ENCODE results near the gene GPR157.
"Not testable (repeated sequence)": the region's sequence is repeated elsewhere in the genome, so short reads cannot be mapped to it uniquely, and the experiment has no call there.

Gene GPR157

DNA sequence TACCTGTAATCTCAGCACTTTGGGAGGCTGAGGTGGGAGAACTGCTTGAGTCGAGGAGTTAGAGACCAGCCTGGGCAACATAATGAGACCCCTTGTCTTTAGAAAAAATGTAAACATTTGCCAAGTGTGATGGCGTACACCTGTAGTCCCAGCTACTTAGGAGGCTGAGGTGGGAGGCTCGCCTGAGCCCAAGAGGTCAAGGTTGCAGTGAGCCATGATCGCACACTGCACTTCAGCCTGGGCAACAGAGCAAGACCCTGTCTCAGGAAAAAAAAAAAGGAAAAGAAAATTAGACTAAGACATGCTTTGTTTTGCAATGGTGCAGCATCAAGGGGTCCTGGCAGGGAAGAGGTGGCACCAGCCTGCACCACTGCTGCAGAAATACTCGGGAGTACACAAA lies 16.8 kb upstream of the GPR157 start:
- no peak for DNase-seq

DNA sequence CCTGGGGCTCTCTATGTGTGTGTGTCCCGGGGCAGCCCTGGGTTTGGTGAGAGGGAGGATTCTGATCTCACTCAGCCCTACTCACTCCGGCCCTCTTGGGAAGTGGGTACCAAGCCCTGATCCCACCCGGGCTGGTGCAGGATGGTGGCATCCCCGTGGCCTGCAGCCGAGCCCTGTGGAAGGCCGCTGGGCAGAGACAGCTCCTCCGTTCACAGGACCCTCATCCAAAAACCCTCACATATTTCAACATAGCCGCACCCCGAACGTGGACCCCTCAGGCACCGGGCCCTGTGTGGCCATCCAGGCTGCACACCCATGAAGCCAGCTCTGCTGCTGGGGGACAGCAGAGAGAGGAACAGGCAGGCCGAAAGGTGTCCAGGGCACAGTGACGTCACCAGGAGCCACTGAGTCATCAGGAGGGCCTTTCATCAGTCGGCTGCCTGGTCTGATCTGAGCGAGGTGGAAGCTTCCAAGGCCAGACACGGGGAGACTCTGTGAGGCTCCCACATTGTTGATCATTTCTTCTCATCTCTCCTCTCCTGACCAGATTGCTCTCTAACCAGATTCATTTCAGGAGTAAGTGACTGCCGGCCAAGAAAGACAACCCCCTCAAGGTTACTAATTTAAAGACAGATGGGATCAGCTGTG lies 16.2 kb upstream of the GPR157 start:
- DNase-seq: no peak

DNA sequence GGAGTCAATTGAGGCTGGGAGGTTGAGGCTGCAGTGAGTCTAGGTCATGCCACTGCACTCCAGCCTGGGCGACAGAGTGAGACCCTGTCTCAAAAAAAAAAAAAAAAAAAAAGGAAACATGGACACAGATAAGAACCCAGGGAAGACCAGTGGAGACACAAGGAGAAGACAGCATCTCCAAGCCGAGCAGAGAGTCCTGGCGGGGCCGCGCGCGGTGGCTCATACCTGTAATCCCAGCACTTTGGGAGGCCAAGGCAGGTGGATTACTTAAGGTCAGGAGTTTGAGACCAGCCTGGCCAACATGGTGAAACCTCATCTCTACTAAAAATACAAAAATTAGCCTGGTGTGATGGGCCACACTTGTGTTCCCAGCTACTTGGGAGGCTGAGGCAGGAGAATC lies 15.6 kb upstream of the GPR157 start:
- DNase-seq: not testable (repeated sequence)

- no peak for DNase-seq
These were observed 14.3 kb upstream of the GPR157 start for GRCh38 chr1:9143250-9143649.

- no peak for DNase-seq
These were observed 11.0 kb upstream of the GPR157 start for GRCh38 chr1:9139930-9140329.

DNA sequence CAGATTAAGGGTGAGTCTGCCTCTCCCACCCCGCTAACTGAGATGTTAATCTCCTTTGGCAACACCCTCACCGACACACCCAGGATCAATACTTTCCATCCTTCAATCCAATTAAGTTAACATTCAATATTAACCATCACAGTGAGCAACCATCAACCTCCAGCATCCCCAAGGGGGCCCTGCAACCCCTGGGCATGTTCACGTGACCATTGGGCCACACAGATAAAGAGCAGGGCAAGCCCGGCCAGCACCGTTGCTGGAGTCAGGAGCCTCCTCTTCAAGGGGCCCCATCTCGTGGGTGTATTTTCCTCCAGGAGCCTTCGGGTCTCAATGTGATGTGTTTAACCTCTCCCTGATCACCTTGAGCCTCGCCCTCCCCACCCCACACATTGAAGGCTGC lies 8.0 kb upstream of the GPR157 start:
- no peak for DNase-seq

- no peak for DNase-seq
These were observed 6.4 kb upstream of the GPR157 start for GRCh38 chr1:9135073-9135836.

- no peak for DNase-seq
These were observed 5.1 kb upstream of the GPR157 start for GRCh38 chr1:9133870-9134585.

DNA sequence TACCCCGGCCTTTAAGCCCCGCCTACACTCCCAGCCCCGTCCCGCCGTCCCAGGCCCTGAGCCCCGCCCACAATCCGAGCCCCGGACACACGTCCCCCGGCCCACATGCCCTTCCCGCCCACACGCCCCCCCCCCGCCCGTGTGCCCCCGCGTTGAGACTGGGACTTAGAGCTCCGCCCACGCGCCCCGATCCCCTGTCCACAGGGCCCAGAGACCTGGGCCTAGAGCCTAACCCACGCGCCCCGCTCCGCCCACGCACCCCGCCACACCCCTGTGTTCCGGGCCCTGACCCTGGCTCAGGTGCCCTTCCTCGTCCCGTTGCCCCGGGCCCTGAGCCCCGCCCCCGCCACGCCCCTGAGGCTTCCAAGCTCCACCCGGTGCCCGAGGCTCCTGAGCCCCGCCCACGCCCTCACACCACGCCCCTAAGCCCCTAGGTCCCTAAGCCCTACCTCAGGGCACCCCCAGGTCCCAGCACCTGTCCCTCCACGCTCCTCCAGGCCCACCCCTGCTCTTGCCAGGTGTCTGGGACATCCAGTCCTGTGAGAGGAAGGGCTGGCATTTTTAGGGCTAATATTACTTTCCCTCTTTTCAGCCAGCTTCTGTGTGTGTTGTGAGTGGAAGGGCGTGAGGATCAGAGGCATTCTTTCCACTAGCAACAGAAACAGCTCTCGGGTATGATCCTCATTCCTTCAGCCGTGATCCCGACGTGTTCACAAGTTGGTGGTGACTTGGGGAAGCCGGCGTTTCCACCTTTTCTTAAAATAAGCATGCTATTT lies 552 bp upstream of the GPR157 start:
- DNase-seq: peak; percentile 50

DNA sequence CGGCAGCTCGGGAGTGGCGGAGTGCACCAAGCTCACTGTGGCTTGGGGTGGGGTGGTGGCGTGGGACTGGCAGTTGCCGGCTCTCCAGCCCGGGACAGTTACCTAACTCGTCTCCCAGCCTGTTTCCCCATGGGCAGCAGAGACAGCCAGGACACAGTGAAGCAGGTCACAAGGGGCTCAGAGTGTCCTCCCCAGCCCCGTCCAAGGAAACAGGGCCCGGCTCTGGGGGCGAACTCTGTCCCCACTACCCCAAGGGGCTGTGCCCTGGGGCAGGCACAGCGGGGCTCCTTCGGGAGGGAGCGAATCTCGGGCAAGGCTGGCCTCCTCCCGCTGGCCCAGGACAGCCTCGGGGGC lies 759 bp downstream of the GPR157 start:
- DNase-seq: no peak

DNA sequence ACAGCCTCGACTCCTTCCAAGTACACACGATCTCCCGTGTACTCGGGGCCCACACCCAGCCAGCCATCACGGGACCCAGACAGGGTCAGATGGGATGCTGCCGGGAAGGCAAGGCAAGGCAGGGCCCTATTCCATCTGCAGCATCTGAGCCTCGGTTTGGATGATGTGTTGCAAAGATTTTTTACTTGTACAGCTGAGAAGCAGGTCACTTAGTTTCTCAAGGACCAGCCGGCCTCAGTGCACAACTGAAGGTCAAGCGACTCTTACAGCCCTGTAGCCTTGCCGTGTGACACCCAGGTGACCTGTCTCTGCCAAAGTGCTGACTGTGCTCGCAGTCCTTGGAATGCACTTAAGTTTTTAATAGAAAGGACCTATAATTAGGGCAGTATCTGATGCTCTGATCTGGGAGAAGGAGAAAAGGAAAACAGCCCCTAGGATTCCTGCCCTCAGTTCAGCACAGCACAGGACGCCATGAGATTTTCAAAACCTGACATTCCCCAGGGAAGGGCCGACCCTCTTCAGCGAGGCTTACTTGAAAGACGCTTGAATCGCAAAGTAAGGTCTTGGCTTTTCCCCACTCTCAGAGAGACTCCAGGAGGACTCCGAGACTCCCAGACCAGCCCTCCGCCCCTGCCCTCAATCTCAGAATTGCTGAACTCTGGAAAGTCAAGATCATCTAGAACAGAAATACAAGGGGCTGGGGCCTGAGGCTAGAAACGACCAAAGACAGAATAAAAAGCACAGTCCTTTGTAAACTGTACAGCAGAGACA lies 1.3 kb downstream of the GPR157 start:
- DNase-seq: no peak

- no peak for DNase-seq
These were observed 2.4 kb downstream of the GPR157 start for GRCh38 chr1:9126511-9126910.

- DNase-seq: not testable (repeated sequence)
These were observed 3.1 kb downstream of the GPR157 start for GRCh38 chr1:9125847-9126246.

GRCh38 chr1:9125325-9125724 lies 3.6 kb downstream of the GPR157 start:
- DNase-seq: no peak

DNA sequence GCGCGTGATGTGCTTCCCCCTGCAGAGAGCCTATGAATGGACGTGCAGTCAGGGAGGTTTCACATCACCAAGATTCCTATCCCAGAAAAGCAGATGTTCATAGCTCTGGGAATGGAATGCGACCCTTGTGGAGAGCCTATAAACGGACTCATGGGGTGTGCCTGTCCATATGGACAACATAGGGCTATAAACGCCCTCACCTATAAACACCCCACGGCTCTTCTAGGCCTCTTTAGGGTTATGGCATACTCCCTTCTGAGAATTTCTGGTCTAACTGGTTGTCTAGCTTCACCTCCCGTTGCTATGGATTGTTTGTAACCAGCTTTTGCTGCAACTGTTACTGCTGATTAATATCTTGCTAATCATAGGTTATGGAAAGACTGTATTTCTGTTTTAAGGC lies 4.5 kb downstream of the GPR157 start:
- not testable (repeated sequence) for DNase-seq

- DNase-seq: not testable (repeated sequence)
These were observed 5.2 kb downstream of the GPR157 start for GRCh38 chr1:9123665-9124064.

DNA sequence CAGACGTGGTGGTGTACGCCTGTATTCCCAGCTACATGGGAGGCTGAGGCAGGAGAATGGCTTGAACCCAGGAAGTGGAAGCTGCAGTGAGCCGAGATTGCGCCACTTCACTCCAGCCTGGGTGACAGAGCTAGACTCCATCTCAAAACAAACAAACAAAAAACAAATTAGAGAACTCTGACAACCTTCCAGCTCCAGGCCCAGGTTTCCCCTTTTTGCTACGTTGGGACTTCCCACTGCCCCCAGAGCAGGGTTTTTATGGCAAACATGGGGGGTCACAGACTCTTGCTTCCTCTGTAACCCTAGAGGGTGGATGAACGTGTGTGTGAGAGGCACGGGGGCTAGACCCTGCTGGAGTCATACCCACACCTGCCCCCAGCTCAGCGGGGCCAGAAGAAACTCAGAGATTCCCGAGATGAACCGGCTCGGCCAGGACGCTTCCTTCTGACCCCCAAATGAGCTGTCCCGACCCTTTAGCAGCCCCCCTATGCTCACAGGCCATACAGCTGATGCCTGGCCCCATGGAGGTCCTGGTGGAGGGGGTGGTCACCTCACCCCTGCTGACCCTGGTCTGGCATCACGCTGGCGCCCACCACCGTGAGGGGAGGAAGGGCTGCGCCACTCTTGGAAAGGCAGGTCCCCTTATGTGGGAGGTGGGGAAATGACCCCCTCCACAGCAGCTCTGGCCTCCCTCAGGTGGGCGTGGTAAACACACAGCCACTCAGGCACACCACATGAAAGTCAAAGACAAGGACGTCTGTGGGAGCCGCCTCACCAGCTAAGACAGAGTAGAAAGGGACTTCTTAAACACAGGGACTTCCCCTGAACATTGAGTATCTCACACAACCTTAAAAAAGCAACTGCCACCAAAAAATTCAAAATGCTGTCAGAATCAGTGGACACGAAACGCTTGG lies 7.1 kb downstream of the GPR157 start:
- no peak for DNase-seq

- DNase-seq: no peak
These were observed 8.5 kb downstream of the GPR157 start for GRCh38 chr1:9120312-9120958.

DNA sequence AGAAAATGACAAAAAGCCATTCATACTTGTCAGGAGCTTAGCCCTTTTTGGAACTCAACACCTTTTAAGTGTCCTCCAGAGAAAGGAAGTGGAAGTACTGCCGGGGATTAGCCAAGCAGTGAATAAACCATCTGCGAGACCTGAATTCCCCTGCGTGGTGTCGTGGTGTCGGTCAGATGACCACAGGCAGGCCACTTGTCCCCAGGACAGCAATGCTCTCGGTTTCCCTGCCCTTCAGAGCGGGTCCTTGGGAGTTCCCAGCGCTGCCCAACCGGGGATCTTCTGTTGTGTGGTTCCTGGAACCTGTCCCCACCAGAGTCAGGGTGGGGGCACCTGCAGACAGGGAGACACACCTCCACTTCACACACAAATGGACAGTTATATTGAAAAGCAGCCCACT lies 9.2 kb downstream of the GPR157 start:
- no peak for DNase-seq

DNA sequence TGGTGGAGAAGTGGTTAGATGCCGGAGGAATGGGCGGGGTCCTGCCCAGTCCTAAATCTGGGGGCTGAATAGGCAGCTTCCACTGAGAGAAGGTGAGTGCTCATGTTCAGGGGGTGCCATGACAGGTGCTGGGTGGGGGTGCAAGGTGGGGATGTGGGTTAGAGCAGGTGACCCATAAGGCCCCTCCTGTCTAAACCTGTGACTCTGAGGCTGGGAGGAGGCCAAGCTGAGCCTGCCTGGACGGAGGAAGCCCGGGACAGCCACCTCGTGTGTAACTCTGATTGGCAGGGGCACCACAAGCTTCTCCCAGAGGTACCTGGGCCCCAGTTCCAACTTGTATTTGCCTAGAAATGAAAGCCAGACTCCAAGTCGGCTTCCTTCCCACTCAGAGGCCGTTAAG lies 10.7 kb downstream of the GPR157 start:
- no peak for DNase-seq
